Measurements from ENCODE around the gene ADAMTSL4. TPM values are rescaled to one million over a fixed set of nuclear protein-coding genes. Genes with fewer than 3 reads are reported as not detected.

The ADAMTSL4 gene
- total RNA-seq, 4 donors from 2014 or later: 54.4 to 132 (median 93.2) TPM

DNA sequence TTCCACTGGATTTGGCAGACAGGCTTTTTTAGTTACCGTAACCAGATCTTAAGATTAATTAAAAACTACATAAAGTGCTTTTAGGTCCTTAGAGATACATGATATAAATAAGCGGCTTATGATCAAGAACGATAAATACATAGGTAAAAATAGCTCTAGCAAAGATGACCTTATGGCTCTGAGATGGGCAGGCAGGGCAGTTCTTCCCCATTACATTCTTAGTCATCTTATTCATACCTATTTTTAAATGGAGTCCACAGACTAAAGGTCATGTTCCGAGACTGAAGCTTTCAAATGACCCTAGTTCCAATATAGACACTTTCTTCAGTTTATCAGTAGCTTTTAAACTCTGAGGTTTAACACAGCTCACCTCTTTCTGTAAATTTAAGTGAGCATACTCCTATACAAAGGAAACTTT is 25.9 kb downstream of the ADAMTSL4 start:
- WGBS, 2 donors: 21 to 31% methylated on average over 4 of the region's 4 CpGs
- H3K27ac ChIP-seq: peak overlapping the region; percentile 97 to 100 (median 98)
- no peak for DNase-seq (ENCODE audit: low spot score in 2 of 2)
- H3K9me3 ChIP-seq: no peaks in the 10 kb centered on the region
- H3K4me1 ChIP-seq: peaks cover 0 to 59% (median 50%) of the 10 kb centered on the region in 4 donors
- H3K36me3 ChIP-seq: peaks cover 2 to 81% (median 8%) of the 10 kb centered on the region in 3 donors
- no peak for TF ChIP-seq POLR2A (IDR thresholded peaks at IDR 0.05)
- TF ChIP-seq EP300 (IDR thresholded peaks at IDR 0.05): no peak
- TF ChIP-seq, protein P1, sequence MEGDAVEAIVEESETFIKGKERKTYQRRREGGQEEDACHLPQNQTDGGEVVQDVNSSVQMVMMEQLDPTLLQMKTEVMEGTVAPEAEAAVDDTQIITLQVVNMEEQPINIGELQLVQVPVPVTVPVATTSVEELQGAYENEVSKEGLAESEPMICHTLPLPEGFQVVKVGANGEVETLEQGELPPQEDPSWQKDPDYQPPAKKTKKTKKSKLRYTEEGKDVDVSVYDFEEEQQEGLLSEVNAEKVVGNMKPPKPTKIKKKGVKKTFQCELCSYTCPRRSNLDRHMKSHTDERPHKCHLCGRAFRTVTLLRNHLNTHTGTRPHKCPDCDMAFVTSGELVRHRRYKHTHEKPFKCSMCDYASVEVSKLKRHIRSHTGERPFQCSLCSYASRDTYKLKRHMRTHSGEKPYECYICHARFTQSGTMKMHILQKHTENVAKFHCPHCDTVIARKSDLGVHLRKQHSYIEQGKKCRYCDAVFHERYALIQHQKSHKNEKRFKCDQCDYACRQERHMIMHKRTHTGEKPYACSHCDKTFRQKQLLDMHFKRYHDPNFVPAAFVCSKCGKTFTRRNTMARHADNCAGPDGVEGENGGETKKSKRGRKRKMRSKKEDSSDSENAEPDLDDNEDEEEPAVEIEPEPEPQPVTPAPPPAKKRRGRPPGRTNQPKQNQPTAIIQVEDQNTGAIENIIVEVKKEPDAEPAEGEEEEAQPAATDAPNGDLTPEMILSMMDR (IDR thresholded peaks at IDR 0.05): no peak
- peak overlapping the region; percentile 82 to 98 (median 93) for H3K4me3 ChIP-seq
- no peaks in the 10 kb centered on the region for H3K27me3 ChIP-seq

DNA sequence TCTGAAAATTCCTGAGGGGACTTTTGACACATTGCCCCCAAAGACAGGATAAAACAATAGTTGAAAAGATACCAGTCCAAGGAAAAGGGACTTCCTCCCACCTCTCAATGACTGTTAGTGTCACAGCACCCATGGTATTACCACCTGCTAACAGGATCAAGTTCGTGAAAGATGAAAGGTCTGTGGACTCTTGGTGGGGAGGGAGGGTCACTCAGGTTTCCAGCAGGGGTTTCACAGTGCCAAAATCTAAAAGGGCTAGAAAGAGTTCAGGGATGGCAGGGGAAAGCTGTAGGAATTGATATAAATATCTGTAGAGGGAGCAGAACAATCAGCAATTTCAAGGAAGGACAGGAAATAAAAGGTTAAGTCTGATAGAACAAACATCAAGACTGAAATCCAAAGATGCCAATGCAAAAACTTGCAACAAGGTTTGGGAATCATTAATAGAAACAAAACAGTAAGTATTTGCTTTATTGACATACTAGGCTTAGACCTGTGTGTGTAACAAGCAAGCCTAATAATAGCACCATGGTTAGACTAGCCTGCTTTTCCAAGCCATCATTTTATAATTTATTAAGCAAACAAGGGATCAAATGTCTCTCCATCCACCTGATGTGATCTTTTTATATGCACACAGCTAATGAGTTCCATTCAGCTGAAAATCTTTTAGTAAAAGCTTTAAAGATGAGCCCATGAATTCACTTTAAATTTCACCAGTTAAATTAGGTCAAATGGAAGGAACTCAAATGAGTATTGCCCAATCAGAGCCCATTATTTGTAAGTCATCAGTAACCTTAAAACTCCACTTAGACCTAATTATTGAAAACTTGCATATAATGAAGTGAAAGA is 26.5 kb downstream of the ADAMTSL4 start:
- 0 to 19% methylated on average over 1 of the region's 1 CpG for WGBS, 2 donors
- peak overlapping the region; percentile 97 to 100 (median 98) for H3K27ac ChIP-seq
- TF ChIP-seq POLR2A (IDR thresholded peaks at IDR 0.05) (no peak), EP300 (IDR thresholded peaks at IDR 0.05) (peak in 1 of 2 donors; percentile 19)
- peak overlapping the region; percentile 82 to 98 (median 93) for H3K4me3 ChIP-seq
- peaks cover 2 to 79% (median 8%) of the 10 kb centered on the region in 3 donors for H3K36me3 ChIP-seq
- H3K4me1 ChIP-seq: peaks cover 0 to 58% (median 48%) of the 10 kb centered on the region in 4 donors
- no peak for DNase-seq (ENCODE audit: low spot score in 2 of 2)
- H3K9me3 ChIP-seq: no peaks in the 10 kb centered on the region
- no peaks in the 10 kb centered on the region for H3K27me3 ChIP-seq

DNA sequence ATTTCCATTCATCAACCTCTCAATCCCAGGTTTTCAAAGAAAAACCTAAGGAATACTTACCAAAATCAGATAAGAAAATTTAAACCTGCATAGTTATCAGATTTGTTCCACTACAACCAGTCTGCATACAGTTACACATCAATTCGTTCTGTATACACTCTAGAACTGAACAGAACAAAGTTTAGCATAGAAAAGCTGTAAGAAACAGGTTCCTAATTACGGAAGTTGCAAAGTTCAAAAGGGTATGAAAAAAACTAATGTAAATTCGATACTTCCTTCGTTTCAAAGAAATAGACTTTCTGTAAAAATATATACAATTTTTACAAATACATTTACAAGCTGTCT is 27.1 kb downstream of the ADAMTSL4 start:
- Histone ChIP-seq H3K4me1 (peaks cover 0 to 57% (median 43%) of the 10 kb centered on the region in 4 donors), H3K4me3 (peak overlapping the region; percentile 82 to 98 (median 93)), H3K27me3 (no peaks in the 10 kb centered on the region), H3K27ac (peak overlapping the region; percentile 97 to 100 (median 98)), H3K36me3 (peaks cover 2 to 73% (median 8%) of the 10 kb centered on the region in 3 donors), H3K9me3 (no peaks in the 10 kb centered on the region)
- TF ChIP-seq EP300 (IDR thresholded peaks at IDR 0.05) (no peak), POLR2A (IDR thresholded peaks at IDR 0.05) (no peak)
- TF ChIP-seq, protein P1 (IDR thresholded peaks at IDR 0.05): no peak
- WGBS, 2 donors: 1 to 2% methylated on average over 4 of the region's 4 CpGs
- no peak for DNase-seq (ENCODE audit: low spot score in 2 of 2)

DNA sequence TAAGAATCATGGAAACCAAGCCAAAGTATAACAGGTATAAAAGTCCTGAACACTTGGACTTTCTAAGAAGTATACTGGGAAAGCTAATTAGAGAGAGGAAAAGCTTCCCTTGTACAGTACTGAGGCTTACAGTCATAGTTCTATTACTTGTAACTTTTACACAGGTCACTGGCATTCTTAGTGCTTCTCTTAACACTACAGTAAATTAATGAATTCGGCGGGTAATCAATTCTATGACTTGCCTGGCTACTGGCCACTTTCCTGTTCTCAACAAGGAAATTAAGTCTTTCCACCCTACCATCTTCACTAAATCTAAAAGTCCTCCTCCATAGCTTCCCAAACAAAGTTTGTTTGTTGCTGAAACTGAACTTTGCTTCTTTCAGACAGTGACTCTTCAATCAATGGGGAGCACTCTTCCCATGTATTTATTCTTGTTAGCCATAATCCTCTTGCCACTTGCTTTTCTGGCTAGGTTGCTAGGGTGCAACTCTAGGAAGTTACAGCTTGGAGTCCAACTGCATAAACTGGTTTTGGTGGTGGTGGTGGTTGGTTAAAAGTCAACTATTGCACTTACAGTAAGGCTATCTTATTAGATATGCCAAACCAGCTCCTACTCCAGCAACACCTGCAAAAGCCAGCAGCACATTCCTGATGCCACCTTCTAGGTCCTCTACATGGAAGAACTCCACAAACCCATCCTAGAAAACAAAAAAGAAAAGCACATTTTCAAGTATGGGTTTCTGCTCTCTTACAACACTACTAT is 27.8 kb downstream of the ADAMTSL4 start:
- Histone ChIP-seq H3K27ac (peak overlapping the region; percentile 97 to 100 (median 98)), H3K4me1 (peaks cover 0 to 52% (median 38%) of the 10 kb centered on the region in 4 donors), H3K4me3 (peak overlapping the region; percentile 82 to 98 (median 93)), H3K9me3 (no peaks in the 10 kb centered on the region), H3K36me3 (peaks cover 2 to 66% (median 8%) of the 10 kb centered on the region in 3 donors), H3K27me3 (no peaks in the 10 kb centered on the region)
- 6 to 13% methylated on average over 2 of the region's 2 CpGs for WGBS, 2 donors
- TF ChIP-seq EP300 (IDR thresholded peaks at IDR 0.05): peak in 1 of 2 donors; percentile 61
- TF ChIP-seq, protein P1 (IDR thresholded peaks at IDR 0.05): no peak
- no peak for DNase-seq (ENCODE audit: low spot score in 2 of 2)

DNA sequence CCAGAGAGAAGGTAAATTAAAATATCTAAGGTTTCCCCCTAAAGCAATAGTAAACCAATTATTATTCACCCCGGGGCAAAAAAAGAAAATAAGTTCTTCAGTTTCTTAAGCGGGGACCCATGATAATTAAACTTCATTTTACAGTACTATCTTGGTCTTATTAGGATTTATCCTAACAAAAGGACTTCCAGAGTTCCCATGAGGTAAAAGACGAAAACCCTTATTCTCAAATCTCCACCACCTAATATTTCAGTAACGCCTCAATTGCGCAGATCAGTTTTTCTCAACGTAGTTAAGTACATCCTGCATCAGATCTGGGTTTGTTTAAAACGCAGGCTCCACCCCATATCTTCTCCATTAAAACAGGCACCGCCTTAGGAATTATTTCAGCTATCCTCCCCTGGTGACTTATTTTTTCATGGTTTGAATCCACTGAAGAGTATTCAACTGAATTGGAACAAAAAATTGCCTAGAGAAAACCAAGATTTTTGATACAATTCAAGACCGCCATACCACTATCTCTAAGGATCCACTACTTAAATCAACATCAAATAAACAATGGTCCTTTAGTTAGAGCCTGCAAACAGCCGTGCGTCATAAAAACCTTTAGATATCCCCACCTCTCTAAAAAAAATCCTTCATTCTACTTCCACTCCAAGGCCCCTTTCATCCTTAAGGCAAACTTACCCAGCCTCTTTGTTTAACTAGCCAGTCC is 28.5 kb downstream of the ADAMTSL4 start:
- Histone ChIP-seq H3K4me3 (peak overlapping the region; percentile 82 to 98 (median 93)), H3K36me3 (peaks cover 2 to 59% (median 5%) of the 10 kb centered on the region in 3 donors), H3K9me3 (no peaks in the 10 kb centered on the region), H3K27me3 (no peaks in the 10 kb centered on the region), H3K4me1 (peaks cover 0 to 45% (median 31%) of the 10 kb centered on the region in 4 donors), H3K27ac (peak overlapping the region; percentile 97 to 100 (median 98))
- peak in 1 of 2 donors; percentile 20 for TF ChIP-seq POLR2A (IDR thresholded peaks at IDR 0.05)
- TF ChIP-seq EP300 (IDR thresholded peaks at IDR 0.05): peak in 1 of 2 donors; percentile 24
- TF ChIP-seq, protein P1 (IDR thresholded peaks at IDR 0.05): no peak
- no peak for DNase-seq (ENCODE audit: low spot score in 2 of 2)
- 0% methylated on average over 11 of the region's 11 CpGs for WGBS, 2 donors

All from tibial nerve (tissue), 4 donors.